GM20000 (cell line): ENCODE results near the gene PPL.

Experiments
- DNase-seq: peaks from one replicate; pipeline ENCODE4 v3.0.0; 2012; ENCODE audit warnings: low spot score
- CTCF ChIP-seq: IDR thresholded peaks from 2 replicates; pipeline ENCODE4 v1.5.1; 2012; ENCODE audit warnings: mild to moderate bottlenecking, control low read depth; ENCODE audit errors: extremely low read depth, missing control alignments

The PPL gene

GRCh38 chr16:4946917-4947316 is 10.0 kb upstream of the PPL start:
- TF ChIP-seq CTCF, result no peak
- DNase-seq, result no peak

GRCh38 chr16:4945560-4946502 is 8.9 kb upstream of the PPL start:
- no peak for DNase-seq
- no peak for TF ChIP-seq CTCF

GRCh38 chr16:4944333-4945281 is 7.7 kb upstream of the PPL start:
- no peak for DNase-seq
- TF ChIP-seq CTCF, result no peak

GRCh38 chr16:4942481-4942880 is 5.5 kb upstream of the PPL start:
- no peak for DNase-seq
- no peak for TF ChIP-seq CTCF

GRCh38 chr16:4940719-4941118 is 3.8 kb upstream of the PPL start:
- no peak for DNase-seq
- TF ChIP-seq CTCF, result no peak

- no peak for TF ChIP-seq CTCF
- DNase-seq, result no peak
These were observed 1.7 kb upstream of the PPL start for GRCh38 chr16:4938683-4939030.
